ENCODE measurements around the gene FZD7.

- TF ChIP-seq POLR2A (IDR thresholded peaks at IDR 0.05), result no peak
- no peak for TF ChIP-seq CTCF (IDR thresholded peaks at IDR 0.05)
Measured at GRCh38 chr2:202017940-202018339, 15.7 kb upstream of the FZD7 start.
